ENCODE results near the gene CACNB2.

- TF ChIP-seq CTCF (conservative IDR thresholded peaks at IDR 0.05; ENCODE audit: low read depth, low read length): no peak
- no peak for TF ChIP-seq EZH2 (IDR thresholded peaks at IDR 0.05; ENCODE audit: borderline replicate concordance, low read depth, low read length, poor library complexity, severe bottlenecking)
Measured at GRCh38 chr10:18364987-18365775, 225.0 kb downstream of the CACNB2 start.
